ENCODE measurements around the gene MBOAT7.
A peak's percentile ranks its signal among the peaks of the same experiment; 100 is the strongest.

The MBOAT7 gene

GRCh38 chr19:54148158-54148557, 41.2 kb downstream of the MBOAT7 start:
- Histone ChIP-seq H3K4me3 (ENCODE audit: low read length) (no peak overlapping the region), H3K27ac (ENCODE audit: low read depth, low read length) (no peak overlapping the region), H3K9me3 (ENCODE audit: insufficient read depth, low read depth, low read length) (no peaks in the 10 kb centered on the region), H3K4me1 (ENCODE audit: insufficient read depth, low read length) (no peaks in the 10 kb centered on the region), H3K36me3 (ENCODE audit: insufficient read depth, low read length) (peaks cover 97% of the 10 kb centered on the region), H3K9ac (ENCODE audit: low read depth, low read length) (no peak overlapping the region), H3K27me3 (ENCODE audit: insufficient read depth, low read length) (no peaks in the 10 kb centered on the region)
- 92% methylated on average over 19 of the region's 19 CpGs for WGBS

DNA sequence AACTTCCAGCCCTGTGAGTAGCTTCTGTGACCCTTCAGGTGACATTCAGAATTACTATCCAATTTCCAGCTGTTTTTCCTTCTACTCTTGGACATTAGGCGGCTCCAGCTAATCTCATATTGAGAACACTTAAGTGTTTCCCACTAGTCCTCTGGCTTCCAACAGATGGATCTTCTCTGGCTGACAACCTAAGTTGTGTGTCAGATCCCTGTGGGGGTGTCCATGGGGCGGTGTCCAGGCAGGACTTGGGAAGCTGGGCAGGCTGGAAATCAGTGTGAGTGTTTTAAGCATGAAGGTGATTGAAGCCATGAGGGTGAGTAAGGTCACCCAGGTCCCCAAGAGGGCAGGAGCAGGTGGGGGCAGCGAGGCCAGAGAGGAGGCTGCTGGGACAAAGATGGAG, 41.7 kb downstream of the MBOAT7 start:
- no peak overlapping the region for H3K4me3 ChIP-seq (ENCODE audit: low read length)
- no peaks in the 10 kb centered on the region for H3K9me3 ChIP-seq (ENCODE audit: insufficient read depth, low read depth, low read length)
- peaks cover 97% of the 10 kb centered on the region for H3K36me3 ChIP-seq (ENCODE audit: insufficient read depth, low read length)
- 96% methylated on average over 3 of the region's 3 CpGs for whole genome bisulfite sequencing
- no peak overlapping the region for H3K27ac ChIP-seq (ENCODE audit: low read depth, low read length)
- H3K4me1 ChIP-seq (ENCODE audit: insufficient read depth, low read length): no peaks in the 10 kb centered on the region
- H3K27me3 ChIP-seq (ENCODE audit: insufficient read depth, low read length): no peaks in the 10 kb centered on the region
- no peak overlapping the region for H3K9ac ChIP-seq (ENCODE audit: low read depth, low read length)

- Histone ChIP-seq H3K4me1 (ENCODE audit: insufficient read depth, low read length) (no peaks in the 10 kb centered on the region), H3K9me3 (ENCODE audit: insufficient read depth, low read depth, low read length) (no peaks in the 10 kb centered on the region), H3K27me3 (ENCODE audit: insufficient read depth, low read length) (no peaks in the 10 kb centered on the region), H3K27ac (ENCODE audit: low read depth, low read length) (no peak overlapping the region), H3K9ac (ENCODE audit: low read depth, low read length) (no peak overlapping the region), H3K4me3 (ENCODE audit: low read length) (no peak overlapping the region), H3K36me3 (ENCODE audit: insufficient read depth, low read length) (peaks cover 96% of the 10 kb centered on the region)
- WGBS: 95% methylated on average over 28 of the region's 28 CpGs
These were observed 43.7 kb downstream of the MBOAT7 start for GRCh38 chr19:54145541-54146158.

DNA sequence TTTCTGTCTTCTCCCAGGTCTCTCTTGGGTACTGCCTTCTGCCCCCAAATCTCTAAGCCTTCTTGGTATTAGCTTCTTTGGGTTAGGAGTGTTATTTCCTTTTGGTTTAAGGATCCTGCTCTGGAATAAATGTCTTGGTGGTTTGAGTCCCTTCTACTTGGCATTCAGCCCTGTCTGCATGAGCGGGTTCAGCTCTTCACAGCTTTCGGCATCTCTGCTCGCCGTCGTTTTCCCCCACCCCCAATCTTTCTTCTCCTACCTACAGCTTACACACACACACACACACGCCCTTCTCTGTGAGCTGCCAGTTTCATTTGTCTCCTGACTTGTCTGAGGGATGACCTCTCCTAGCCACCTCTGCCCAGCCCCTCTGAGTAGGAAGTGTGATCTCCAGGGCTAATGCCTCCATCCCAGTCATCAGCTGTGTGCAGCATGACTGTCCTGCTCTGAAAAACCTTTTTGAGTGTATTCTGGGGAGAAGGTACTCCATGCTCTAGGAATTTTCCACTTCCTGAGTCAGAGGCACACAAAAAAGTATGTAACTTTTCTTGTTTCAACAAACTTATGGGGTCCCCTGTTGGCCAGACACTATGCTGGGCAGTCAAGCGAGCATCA, 47.1 kb downstream of the MBOAT7 start:
- Histone ChIP-seq H3K9ac (ENCODE audit: low read depth, low read length) (no peak overlapping the region), H3K4me3 (ENCODE audit: low read length) (no peak overlapping the region), H3K36me3 (ENCODE audit: insufficient read depth, low read length) (peaks cover 79% of the 10 kb centered on the region), H3K4me1 (ENCODE audit: insufficient read depth, low read length) (no peaks in the 10 kb centered on the region), H3K27me3 (ENCODE audit: insufficient read depth, low read length) (no peaks in the 10 kb centered on the region), H3K27ac (ENCODE audit: low read depth, low read length) (no peak overlapping the region), H3K9me3 (ENCODE audit: insufficient read depth, low read depth, low read length) (no peaks in the 10 kb centered on the region)
- 90% methylated on average over 7 of the region's 7 CpGs for whole genome bisulfite sequencing

- Histone ChIP-seq H3K4me3 (ENCODE audit: low read length) (no peak overlapping the region), H3K9ac (ENCODE audit: low read depth, low read length) (no peak overlapping the region), H3K27ac (ENCODE audit: low read depth, low read length) (no peak overlapping the region), H3K36me3 (ENCODE audit: insufficient read depth, low read length) (peaks cover 69% of the 10 kb centered on the region), H3K27me3 (ENCODE audit: insufficient read depth, low read length) (no peaks in the 10 kb centered on the region), H3K9me3 (ENCODE audit: insufficient read depth, low read depth, low read length) (no peaks in the 10 kb centered on the region), H3K4me1 (ENCODE audit: insufficient read depth, low read length) (no peaks in the 10 kb centered on the region)
- WGBS: 95% methylated on average over 3 of the region's 3 CpGs
These were observed 48.0 kb downstream of the MBOAT7 start for GRCh38 chr19:54141356-54141755.

- Histone ChIP-seq H3K9ac (ENCODE audit: low read depth, low read length) (peak overlapping the region; percentile 92; the same call in 1 of the 2 replicates), H3K27ac (ENCODE audit: low read depth, low read length) (no peak overlapping the region), H3K36me3 (ENCODE audit: insufficient read depth, low read length) (peaks cover 43% of the 10 kb centered on the region), H3K4me1 (ENCODE audit: insufficient read depth, low read length) (no peaks in the 10 kb centered on the region), H3K27me3 (ENCODE audit: insufficient read depth, low read length) (no peaks in the 10 kb centered on the region), H3K9me3 (ENCODE audit: insufficient read depth, low read depth, low read length) (peaks cover 1% of the 10 kb centered on the region; the same call in 1 of the 2 replicates), H3K4me3 (ENCODE audit: low read length) (peak overlapping the region; percentile 73)
- 41% methylated on average over 26 of the region's 31 CpGs for WGBS
These were observed 50.7 kb downstream of the MBOAT7 start for GRCh38 chr19:54138489-54139256.

DNA sequence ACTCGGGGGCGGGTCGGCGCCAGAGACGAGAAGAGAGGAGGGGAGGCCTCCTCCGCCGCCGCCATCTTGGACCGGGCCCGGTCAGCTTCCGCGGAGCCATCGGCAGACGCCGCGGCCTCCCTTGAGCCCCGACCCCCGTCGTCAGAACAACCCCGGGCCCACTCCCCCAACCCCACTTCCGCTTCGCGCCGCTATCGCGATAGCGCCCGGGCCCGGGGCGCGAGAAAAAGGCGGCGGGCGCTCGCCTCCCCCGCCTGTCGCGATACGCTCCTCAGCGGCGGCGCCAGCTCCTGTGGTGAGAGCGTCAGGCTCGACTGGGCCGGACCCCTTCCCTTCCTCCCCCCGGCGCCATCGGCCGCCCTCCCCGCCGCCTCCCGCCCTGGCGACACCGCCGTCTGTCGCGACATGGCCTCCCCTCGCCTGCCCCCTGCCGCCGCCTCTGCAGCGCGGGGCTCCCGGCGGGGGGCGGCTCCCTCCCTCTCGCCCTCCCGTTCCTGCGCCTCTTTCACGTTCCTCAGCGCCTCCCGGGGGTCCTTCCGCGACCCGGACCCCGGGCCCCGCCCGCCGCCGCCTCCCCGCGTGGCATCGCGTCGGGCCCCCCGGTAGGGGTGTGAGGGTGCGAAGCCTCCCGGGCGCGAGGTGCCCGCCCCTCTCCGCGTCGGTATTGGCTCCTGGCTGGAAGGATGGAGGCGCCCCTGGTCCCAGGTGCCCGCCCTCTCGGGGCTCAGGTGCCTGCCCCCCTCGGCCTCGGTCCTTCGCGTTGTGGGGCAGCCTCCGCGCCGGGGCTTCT, 51.5 kb downstream of the MBOAT7 start, which contains the start of gene CNOT3:
Gene CNOT3, plus strand, starts transcription at position 64 of the 790 bp plus-strand sequence. CDS start 5,217 bp downstream, outside the sequence.
- Histone ChIP-seq H3K27ac (ENCODE audit: low read depth, low read length) (peak within 1 kb of the TSS; percentile 95), H3K4me3 (ENCODE audit: low read length) (peak within 1 kb of the TSS; percentile 73), H3K36me3 (ENCODE audit: insufficient read depth, low read length) (peaks cover 37% of the 10 kb centered on the region), H3K9ac (ENCODE audit: low read depth, low read length) (peak within 1 kb of the TSS; percentile 92), H3K4me1 (ENCODE audit: insufficient read depth, low read length) (no peaks in the 10 kb centered on the region), H3K27me3 (ENCODE audit: insufficient read depth, low read length) (no peaks in the 10 kb centered on the region), H3K9me3 (ENCODE audit: insufficient read depth, low read depth, low read length) (peaks cover 5% of the 10 kb centered on the region)
- under 1% methylated on average over 101 of the region's 103 CpGs for WGBS

- 0% methylated on average over 46 of the region's 46 CpGs for WGBS
- H3K27ac ChIP-seq (ENCODE audit: low read depth, low read length): peak overlapping the region; percentile 95; the same call in 1 of the 2 replicates
These were observed 52.3 kb downstream of the MBOAT7 start for GRCh38 chr19:54136864-54137698.

DNA sequence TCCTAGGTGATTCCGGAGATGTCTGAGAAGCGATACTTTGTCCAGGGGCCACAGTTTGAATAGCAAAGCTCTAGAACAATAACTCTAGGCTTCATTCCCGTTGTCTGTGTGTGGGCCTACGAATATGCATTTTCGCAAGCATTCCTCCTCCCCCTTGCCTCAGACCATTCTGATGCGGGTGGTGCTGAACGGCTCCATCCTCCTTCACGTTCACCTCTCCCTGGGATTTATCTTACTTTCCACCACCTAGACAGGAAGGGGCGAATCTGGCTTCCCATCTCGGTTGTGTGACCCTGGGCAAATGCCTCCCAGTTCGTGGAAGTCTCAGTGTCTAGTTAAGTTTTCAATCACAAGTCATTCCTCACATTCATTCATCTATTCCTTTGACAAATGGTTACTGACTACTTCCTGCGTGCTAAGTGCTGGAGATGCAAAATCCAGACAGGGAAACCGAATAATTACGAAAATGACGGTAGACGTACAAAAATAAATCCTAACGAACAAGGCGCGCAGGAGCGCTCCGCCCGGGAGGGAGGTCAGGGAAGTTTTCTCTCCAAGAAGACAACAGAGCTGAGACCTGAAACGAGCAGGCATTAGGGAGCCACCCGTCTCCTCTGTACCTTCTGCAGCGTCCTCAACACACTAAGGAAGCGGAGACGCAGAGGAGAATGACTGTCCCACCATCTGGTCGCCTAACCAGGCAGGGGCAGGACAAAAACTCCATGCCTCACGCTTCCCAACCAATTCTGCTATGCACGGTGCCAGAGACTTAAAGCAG, 53.1 kb downstream of the MBOAT7 start:
- H3K4me1 ChIP-seq (ENCODE audit: insufficient read depth, low read length): no peaks in the 10 kb centered on the region
- H3K9me3 ChIP-seq (ENCODE audit: insufficient read depth, low read depth, low read length): peaks cover 5% of the 10 kb centered on the region
- H3K27me3 ChIP-seq (ENCODE audit: insufficient read depth, low read length): no peaks in the 10 kb centered on the region
- WGBS: 3% methylated on average over 30 of the region's 30 CpGs
- peaks cover 33% of the 10 kb centered on the region for H3K36me3 ChIP-seq (ENCODE audit: insufficient read depth, low read length)
- H3K27ac ChIP-seq (ENCODE audit: low read depth, low read length): peak overlapping the region; percentile 46; the same call in 1 of the 2 replicates
- H3K4me3 ChIP-seq (ENCODE audit: low read length): peak overlapping the region; percentile 63
- peak overlapping the region; percentile 38 for H3K9ac ChIP-seq (ENCODE audit: low read depth, low read length)

More at GRCh38 chr19:54136864-54137698, 52.3 kb downstream of the MBOAT7 start:
- H3K4me3 ChIP-seq (ENCODE audit: low read length): peak overlapping the region; percentile 73
- H3K9me3 ChIP-seq (ENCODE audit: insufficient read depth, low read depth, low read length): peaks cover 5% of the 10 kb centered on the region
- H3K9ac ChIP-seq (ENCODE audit: low read depth, low read length): peak overlapping the region; percentile 92
- no peaks in the 10 kb centered on the region for H3K4me1 ChIP-seq (ENCODE audit: insufficient read depth, low read length)
- H3K27me3 ChIP-seq (ENCODE audit: insufficient read depth, low read length): no peaks in the 10 kb centered on the region
- peaks cover 33% of the 10 kb centered on the region for H3K36me3 ChIP-seq (ENCODE audit: insufficient read depth, low read length)

Measured in HUES64 (cell line).